ENCODE results near the gene DNAH1. TPM values are rescaled to one million over a fixed set of nuclear protein-coding genes. Genes with fewer than 3 reads are reported as not detected.
"Not testable (repeated sequence)": the region's sequence is repeated elsewhere in the genome, so short reads cannot be mapped to it uniquely, and the experiment has no call there.

DNAH1 gene
- total RNA-seq: 1 to 10 TPM; 1.5 to 2.5 TPM

DNA sequence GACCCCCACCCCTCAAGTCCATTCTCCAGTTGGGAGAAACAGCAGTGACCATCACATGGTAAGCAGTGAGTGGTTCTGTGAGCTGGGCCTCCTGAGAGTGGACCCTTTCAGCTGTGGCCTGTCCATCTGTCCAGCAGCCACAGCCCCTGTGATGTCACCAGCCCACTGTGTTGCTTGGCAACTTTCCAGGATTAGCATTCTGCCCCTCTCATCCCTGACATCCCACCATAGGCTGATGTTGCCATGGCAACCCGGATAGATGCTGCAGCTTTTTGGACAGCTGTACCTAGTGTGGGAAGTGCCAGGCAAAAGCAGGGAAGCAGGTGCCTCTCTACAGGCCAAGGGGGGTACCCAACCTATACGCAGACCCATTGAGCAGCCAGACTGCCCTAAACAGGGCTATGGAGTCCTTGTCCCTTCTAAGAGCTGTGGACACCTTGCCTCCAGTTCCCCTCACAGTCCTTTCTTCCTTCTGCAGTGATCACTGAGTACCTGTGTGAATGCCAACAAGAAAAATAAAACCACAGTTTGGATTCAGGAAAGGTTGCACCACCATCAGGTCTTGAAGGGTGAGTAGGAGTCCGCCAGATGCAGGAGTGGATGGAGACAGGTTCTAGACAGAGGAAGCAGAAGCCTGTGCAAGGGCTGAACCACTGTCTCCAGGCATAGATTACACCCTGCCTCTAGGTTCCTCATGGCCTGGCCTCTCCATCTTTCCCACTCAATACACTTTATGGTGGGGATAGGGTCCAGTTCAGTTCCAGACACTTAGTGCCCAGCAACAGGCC, at the start of gene DNAH1:
TSS of gene DNAH1 (plus strand) at position 343 of the 788 bp plus-strand sequence. CDS start 6,124 bp downstream, outside the sequence.
- Histone ChIP-seq H3K27ac (no peak within 1 kb of the TSS), H3K27me3 (no peaks in the 10 kb centered on the region), H3K4me1 (peaks cover 0 to 26% of the 10 kb centered on the region in 2 donors), H3K36me3 (no peaks in the 10 kb centered on the region), H3K9me3 (no peaks in the 10 kb centered on the region), H3K4me3 (peak within 1 kb of the TSS in 1 of 2 donors; percentile 45)
- DNase-seq (ENCODE audit: low spot score): no peak
- TF ChIP-seq, protein P1, sequence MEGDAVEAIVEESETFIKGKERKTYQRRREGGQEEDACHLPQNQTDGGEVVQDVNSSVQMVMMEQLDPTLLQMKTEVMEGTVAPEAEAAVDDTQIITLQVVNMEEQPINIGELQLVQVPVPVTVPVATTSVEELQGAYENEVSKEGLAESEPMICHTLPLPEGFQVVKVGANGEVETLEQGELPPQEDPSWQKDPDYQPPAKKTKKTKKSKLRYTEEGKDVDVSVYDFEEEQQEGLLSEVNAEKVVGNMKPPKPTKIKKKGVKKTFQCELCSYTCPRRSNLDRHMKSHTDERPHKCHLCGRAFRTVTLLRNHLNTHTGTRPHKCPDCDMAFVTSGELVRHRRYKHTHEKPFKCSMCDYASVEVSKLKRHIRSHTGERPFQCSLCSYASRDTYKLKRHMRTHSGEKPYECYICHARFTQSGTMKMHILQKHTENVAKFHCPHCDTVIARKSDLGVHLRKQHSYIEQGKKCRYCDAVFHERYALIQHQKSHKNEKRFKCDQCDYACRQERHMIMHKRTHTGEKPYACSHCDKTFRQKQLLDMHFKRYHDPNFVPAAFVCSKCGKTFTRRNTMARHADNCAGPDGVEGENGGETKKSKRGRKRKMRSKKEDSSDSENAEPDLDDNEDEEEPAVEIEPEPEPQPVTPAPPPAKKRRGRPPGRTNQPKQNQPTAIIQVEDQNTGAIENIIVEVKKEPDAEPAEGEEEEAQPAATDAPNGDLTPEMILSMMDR (IDR thresholded peaks at IDR 0.05): no peak

DNA sequence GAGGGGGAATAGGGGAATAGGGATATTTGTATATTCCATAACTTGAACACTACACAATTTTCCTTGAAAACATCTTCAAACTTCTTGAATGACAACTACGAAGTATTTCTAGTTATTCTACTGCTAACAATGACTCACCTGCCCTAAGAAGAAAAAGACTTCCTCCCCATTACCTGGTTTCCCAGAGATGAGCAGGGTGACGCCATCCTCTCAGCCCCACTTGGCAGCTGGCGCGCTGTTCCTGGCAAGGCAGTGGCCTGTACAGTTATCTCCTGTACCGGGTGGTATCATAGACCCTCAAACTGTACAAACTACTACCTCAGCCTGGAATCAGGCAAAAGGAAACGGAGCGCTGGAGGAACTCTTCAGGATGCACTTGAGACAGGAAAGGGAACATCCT, 48.1 kb upstream of the DNAH1 start:
- Histone ChIP-seq H3K27me3 (no peaks in the 10 kb centered on the region), H3K36me3 (peaks cover 68% of the 10 kb centered on the region), H3K4me1 (peaks cover 0 to 48% of the 10 kb centered on the region in 2 donors), H3K4me3 (no peak overlapping the region), H3K9me3 (no peaks in the 10 kb centered on the region), H3K27ac (no peak overlapping the region)
- TF ChIP-seq, protein P1 (IDR thresholded peaks at IDR 0.05): no peak
- DNase-seq (ENCODE audit: low spot score): peak; percentile 30

DNA sequence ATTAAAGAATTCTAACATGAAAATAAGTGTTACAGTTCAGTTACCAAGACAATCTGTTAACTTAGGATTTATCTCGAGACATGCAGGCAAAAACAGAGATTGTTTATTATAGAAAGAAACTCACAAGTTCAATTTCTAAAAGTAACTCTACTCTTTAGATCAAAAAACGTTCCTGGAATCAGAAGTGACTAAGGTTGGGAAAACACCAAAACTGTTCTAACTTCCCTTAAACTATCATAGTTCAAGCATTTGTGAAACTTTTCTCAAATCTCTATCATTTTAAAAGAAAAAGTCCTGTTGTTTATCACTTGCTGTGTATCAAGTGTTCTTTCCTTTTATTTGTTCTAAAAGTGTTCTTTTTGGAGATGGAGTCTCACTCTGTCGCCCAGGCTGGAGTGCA, 46.3 kb upstream of the DNAH1 start:
- no peak for DNase-seq (ENCODE audit: low spot score)
- Histone ChIP-seq H3K9me3 (no peaks in the 10 kb centered on the region), H3K27me3 (no peaks in the 10 kb centered on the region), H3K4me1 (peaks cover 0 to 64% of the 10 kb centered on the region in 2 donors), H3K36me3 (peaks cover 55% of the 10 kb centered on the region), H3K27ac (peak overlapping the region in 1 of 2 donors; percentile 46), H3K4me3 (no peak overlapping the region)
- TF ChIP-seq, protein P1 (IDR thresholded peaks at IDR 0.05): no peak

DNA sequence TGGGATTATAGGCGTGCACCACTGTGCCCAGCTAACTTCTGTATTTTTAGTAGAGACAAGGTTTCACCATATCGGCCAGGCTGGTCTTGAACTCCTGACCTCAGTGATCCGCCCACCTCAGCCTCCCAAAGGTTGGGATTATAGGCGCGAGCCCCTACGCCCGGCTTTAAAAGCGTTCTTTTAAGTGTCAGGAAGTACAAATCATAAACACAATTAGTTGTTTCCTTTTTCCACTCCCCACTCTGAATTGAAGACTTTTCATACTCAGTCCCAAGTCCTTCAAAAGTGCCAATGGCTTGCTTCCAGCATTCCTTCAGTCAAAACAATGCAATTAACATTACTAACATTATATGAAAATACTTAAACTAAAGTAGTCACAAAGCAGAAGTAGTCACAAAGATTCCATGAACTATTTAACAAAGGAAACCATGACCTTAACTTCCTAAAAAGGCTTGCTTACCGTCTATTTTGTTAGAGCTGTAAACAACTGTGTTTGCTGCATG, 45.8 kb upstream of the DNAH1 start:
- Histone ChIP-seq H3K4me3 (no peak overlapping the region), H3K36me3 (peaks cover 49% of the 10 kb centered on the region), H3K4me1 (peaks cover 0 to 69% of the 10 kb centered on the region in 2 donors), H3K9me3 (no peaks in the 10 kb centered on the region), H3K27ac (peak overlapping the region; percentile 18 to 46), H3K27me3 (no peaks in the 10 kb centered on the region)
- TF ChIP-seq, protein P1 (IDR thresholded peaks at IDR 0.05): no peak
- DNase-seq (ENCODE audit: low spot score): peak; percentile 55

DNA sequence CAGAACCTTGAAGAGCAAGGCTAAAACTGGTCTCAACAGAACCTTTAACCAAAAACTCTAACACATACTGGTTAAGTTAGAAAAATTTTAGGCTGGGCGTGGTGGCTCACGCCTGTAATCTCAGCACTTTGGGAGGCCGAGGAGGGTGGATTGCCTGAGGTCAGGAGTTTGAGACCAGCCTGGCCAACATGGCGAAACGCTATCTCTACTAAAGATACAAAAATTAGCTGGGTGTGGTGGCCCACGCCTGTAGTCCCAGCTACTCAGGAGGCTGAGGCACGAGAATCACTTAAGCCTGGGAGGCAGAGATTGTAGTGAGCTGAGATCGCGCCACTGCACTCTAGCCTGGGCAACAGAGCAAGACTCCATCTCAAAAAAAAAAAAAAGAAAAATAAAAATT, 43.9 kb upstream of the DNAH1 start:
- H3K4me1 ChIP-seq: peaks cover 0 to 87% of the 10 kb centered on the region in 2 donors
- not testable (repeated sequence) for H3K4me3 ChIP-seq; DNase-seq (ENCODE audit: low spot score); H3K9me3 ChIP-seq; H3K27me3 ChIP-seq; H3K27ac ChIP-seq
- peaks cover 31% of the 10 kb centered on the region for H3K36me3 ChIP-seq

DNA sequence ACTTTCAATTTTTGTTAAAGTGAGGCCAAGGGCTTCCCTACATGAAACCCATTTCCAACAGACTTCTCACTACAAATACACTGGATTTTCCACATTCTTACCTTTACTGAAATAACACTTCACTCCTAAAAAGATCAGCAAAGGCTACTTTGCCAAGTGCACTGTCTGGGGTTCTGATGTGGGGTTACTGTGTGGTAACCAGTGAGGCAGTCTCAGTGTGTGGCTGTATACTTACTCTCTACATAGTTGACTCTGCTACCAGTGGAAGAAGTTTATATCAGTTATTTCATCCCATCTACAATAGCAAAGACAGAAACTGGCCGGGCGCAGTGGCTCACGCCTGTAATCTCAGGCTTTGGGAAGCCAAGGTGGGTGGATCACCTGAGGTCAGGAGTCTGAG, 43.3 kb upstream of the DNAH1 start:
- H3K36me3 ChIP-seq: peaks cover 24% of the 10 kb centered on the region
- H3K4me1 ChIP-seq: peaks cover 0 to 88% of the 10 kb centered on the region in 2 donors
- H3K27ac ChIP-seq: no peak overlapping the region
- H3K27me3 ChIP-seq: no peaks in the 10 kb centered on the region
- no peaks in the 10 kb centered on the region for H3K9me3 ChIP-seq
- no peak overlapping the region for H3K4me3 ChIP-seq
- TF ChIP-seq, protein P1 (IDR thresholded peaks at IDR 0.05): no peak
- DNase-seq (ENCODE audit: low spot score): no peak

DNA sequence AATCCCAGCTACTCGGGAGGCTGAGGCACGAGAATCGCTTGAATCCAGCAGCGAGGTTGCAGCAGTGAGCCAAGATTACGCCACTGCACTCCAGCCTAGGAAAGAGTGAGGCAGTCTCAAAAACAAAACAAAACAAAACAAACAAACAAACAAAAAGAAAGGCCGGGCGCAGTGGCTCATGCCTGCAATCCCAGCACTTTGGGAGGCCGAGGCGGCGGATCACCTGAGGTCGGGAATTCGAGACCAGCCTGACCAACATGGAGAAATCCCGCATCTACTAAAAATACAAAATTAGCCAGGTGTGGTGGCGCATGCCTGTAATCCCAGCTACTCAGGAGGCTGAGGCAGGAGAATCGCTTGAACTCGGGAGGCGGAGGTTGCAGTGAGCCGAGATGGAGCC, 41.3 kb upstream of the DNAH1 start:
- not testable (repeated sequence) for H3K4me3 ChIP-seq, H3K27ac ChIP-seq
- peaks cover 0 to 81% of the 10 kb centered on the region in 2 donors for H3K4me1 ChIP-seq

More for the DNA sequence above, 41.3 kb upstream of the DNAH1 start:
- not testable (repeated sequence) for H3K36me3 ChIP-seq; H3K27me3 ChIP-seq; H3K9me3 ChIP-seq; DNase-seq (ENCODE audit: low spot score)

Data from right atrium auricular region (tissue), 2 donors.